HCT116 (cell line): ENCODE results near the gene A1CF. TPM values are rescaled to one million over a fixed set of nuclear protein-coding genes. Genes with fewer than 3 reads are reported as not detected.

ENCODE experiments used
- ATAC-seq: fragments of 200-7000 bp; cut with Tn5 transposase; 2 replicates; pipeline ENCODE4 v1.9.1; 2020; ENCODE audit warnings: mild to moderate bottlenecking, moderate library complexity
- BruUV-seq: library from RNA; stranded (reverse); fragments of 400-500 nt; replicated peaks from 2 replicates; lab custom pipeline; 2021; lab: Mats Ljungman, UMichigan
- CTCF ChIA-PET: fragments of 300-600 bp; sonication (Branson Sonifier 250); formaldehyde crosslinking; loops from one replicate; lab custom pipeline; 2021; ENCODE audit warnings: antibody characterized with exemption; lab: Charles Lee
- POLR2A ChIA-PET: fragments of 300-600, 350-600 bp; sonication (Branson Sonifier 250); formaldehyde crosslinking; loops from one replicate; lab custom pipeline; 2021; ENCODE audit warnings: antibody characterized with exemption; lab: Charles Lee
- RAD21 ChIA-PET, 2 experiments: fragments of 300-600 bp; sonication (Branson Sonifier 250); formaldehyde crosslinking; loops; one replicate each; lab custom pipeline; 2023; ENCODE audit warnings: low total read pairs in 2 of 2; ENCODE audit not compliant: uncharacterized antibody in 2 of 2, unreplicated experiment in 2 of 2, low non-redundant PET in 1 of 2; lab: Charles Lee
- DNase-seq: peaks from one replicate; pipeline ENCODE4 v3.0.0-alpha.2; 2010; ENCODE audit warnings: low read depth, low spot score
- H2AFZ ChIP-seq: fragments of 200-600 bp; shearing (Covaris generic), sonication (generic); 2 replicates; pipeline ENCODE4 v1.6.1; 2017; ENCODE audit warnings: low read depth, mixed run types, mixed read lengths, antibody characterized with exemption, low read length; ENCODE audit not compliant: poor library complexity, severe bottlenecking
- H3K27ac ChIP-seq: 2 replicates; pipeline ENCODE4 v1.5.1; 2012; ENCODE audit warnings: low read depth, low read length
- H3K27me3 ChIP-seq: fragments of 200-600 bp; sonication (generic); 2 replicates; pipeline ENCODE4 v1.6.1; 2016; ENCODE audit warnings: mixed run types, low read length, mixed read lengths; ENCODE audit not compliant: insufficient read depth
- H3K36me3 ChIP-seq, 2 experiments: fragments of 200-500 bp in 1 of 2; fragments of 200-600 bp in 1 of 2; sonication (Bioruptor generic) in 1 of 2; sonication (generic) in 1 of 2; 2 replicates each; pipeline versions ENCODE4 v1.5.1 to v1.6.1; 2014 to 2016; ENCODE audit warnings: low read length in 2 of 2, inconsistent platforms in 1 of 2, mixed read lengths in 1 of 2, mixed run types in 1 of 2; ENCODE audit not compliant: insufficient read depth in 2 of 2, control insufficient read depth in 1 of 2
- H3K4me1 ChIP-seq, 2 experiments: fragments of 200-600 bp in 1 of 2; sonication (generic) in 1 of 2; 2 replicates each; pipeline versions ENCODE4 v1.5.1 to v1.6.1; 2012 to 2017; ENCODE audit warnings: low read length in 2 of 2, inconsistent platforms in 1 of 2, mild to moderate bottlenecking in 1 of 2, mixed read lengths in 1 of 2, mixed run types in 1 of 2, moderate library complexity in 1 of 2; ENCODE audit not compliant: insufficient read depth in 2 of 2, control insufficient read depth in 1 of 2
- H3K4me2 ChIP-seq: fragments of 200-600 bp; sonication (generic); 2 replicates; pipeline ENCODE4 v1.6.1; 2017; ENCODE audit warnings: mixed run types, low read length, mixed read lengths
- H3K4me3 ChIP-seq, 2 experiments: fragments of 200-600 bp in 1 of 2; sonication (generic) in 1 of 2; replicated peaks in 1 of 2; 2 replicates each; pipeline ENCODE4 v1.5.1; 2011 to 2016; ENCODE audit warnings: low read length in 2 of 2, control low read depth in 1 of 2, low read depth in 1 of 2, mild to moderate bottlenecking in 1 of 2, mixed read lengths in 1 of 2, mixed run types in 1 of 2
- H3K79me2 ChIP-seq: fragments of 200-600 bp; sonication (generic); 2 replicates; pipeline ENCODE4 v1.6.1; 2017; ENCODE audit warnings: mild to moderate bottlenecking, mixed run types, low read length, moderate library complexity, mixed read lengths; ENCODE audit not compliant: insufficient read depth
- H3K9ac ChIP-seq: fragments of 200-600 bp; sonication (generic); 2 replicates; pipeline ENCODE4 v1.6.1; 2016; ENCODE audit warnings: low read length, mixed read lengths
- H3K9me2 ChIP-seq: fragments of 200-600 bp; sonication (generic), shearing (Covaris generic); 2 replicates; pipeline ENCODE4 v1.6.1; 2017; ENCODE audit warnings: mixed run types, mild to moderate bottlenecking, moderate library complexity; ENCODE audit not compliant: insufficient read depth
- H3K9me3 ChIP-seq, 2 experiments: fragments of 200-500 bp in 1 of 2; fragments of 200-600 bp in 1 of 2; sonication (Bioruptor generic) in 1 of 2; sonication (generic) in 1 of 2; 2 replicates each; pipeline ENCODE4 v1.6.1; 2014 to 2017; ENCODE audit warnings: low read length in 2 of 2, mixed read lengths in 2 of 2, inconsistent platforms in 1 of 2, low read depth in 1 of 2, mild to moderate bottlenecking in 1 of 2, mixed run types in 1 of 2, moderate library complexity in 1 of 2; ENCODE audit not compliant: control insufficient read depth in 1 of 2, insufficient read depth in 1 of 2
- H4K20me1 ChIP-seq: fragments of 200-600 bp; sonication (generic), shearing (Covaris generic); 2 replicates; pipeline ENCODE4 v1.6.1; 2017; ENCODE audit warnings: mixed run types, mild to moderate bottlenecking, moderate library complexity; ENCODE audit not compliant: insufficient read depth
- CBX3 ChIP-seq: IDR thresholded peaks from 2 replicates; pipeline ENCODE4 v1.6.1; 2012; ENCODE audit warnings: low read depth
- EGR1 ChIP-seq: IDR thresholded peaks from 2 replicates; pipeline ENCODE4 v1.6.1; 2012; ENCODE audit warnings: low read depth
- ELF1 ChIP-seq: IDR thresholded peaks from 2 replicates; pipeline ENCODE4 v1.6.1; 2012; ENCODE audit warnings: low read depth, borderline replicate concordance
- EZH2 ChIP-seq: fragments of 200-600 bp; sonication (generic); IDR thresholded peaks from 2 replicates; pipeline ENCODE4 v1.6.1; 2017; ENCODE audit warnings: antibody characterized with exemption, mixed run types
- EZH2phosphoT487 ChIP-seq: fragments of 200-600 bp; IDR thresholded peaks from 2 replicates; pipeline ENCODE4 v1.6.1; 2018; ENCODE audit warnings: antibody characterized with exemption, borderline replicate concordance
- FOSL1 ChIP-seq: IDR thresholded peaks from 2 replicates; pipeline ENCODE4 v1.6.1; 2012; ENCODE audit warnings: low read depth
- JUND ChIP-seq: IDR thresholded peaks from 2 replicates; pipeline ENCODE4 v1.6.1; 2012
- POLR2A ChIP-seq: IDR thresholded peaks from 2 replicates; pipeline ENCODE4 v1.7.0; 2011; ENCODE audit warnings: borderline replicate concordance; ENCODE audit not compliant: insufficient read depth, insufficient read length; ENCODE audit errors: extremely low read depth
- RAD21 ChIP-seq: IDR thresholded peaks from 2 replicates; pipeline ENCODE4 v1.6.1; 2012; ENCODE audit warnings: low read depth, mild to moderate bottlenecking
- SIN3A ChIP-seq: IDR thresholded peaks from 2 replicates; pipeline ENCODE4 v1.6.1; 2012; ENCODE audit warnings: low read depth
- SP1 ChIP-seq: IDR thresholded peaks from 2 replicates; pipeline ENCODE4 v1.6.1; 2012; ENCODE audit warnings: low read depth
- SRF ChIP-seq: IDR thresholded peaks from 2 replicates; pipeline ENCODE4 v1.6.1; 2012; ENCODE audit warnings: low read depth
- TCF7L2 ChIP-seq: IDR thresholded peaks from 2 replicates; pipeline ENCODE4 v1.7.0; 2011; ENCODE audit warnings: borderline replicate concordance, inconsistent platforms; ENCODE audit not compliant: insufficient read depth, insufficient read length; ENCODE audit errors: extremely low read depth
- YY1 ChIP-seq: IDR thresholded peaks from 2 replicates; pipeline ENCODE4 v1.6.1; 2011; ENCODE audit warnings: low read length, low read depth, moderate library complexity, mild to moderate bottlenecking; ENCODE audit not compliant: insufficient replicate concordance; ENCODE audit errors: extremely low read depth
- ZFX ChIP-seq: fragments of 450-650 bp; IDR thresholded peaks from 2 replicates; pipeline ENCODE4 v1.6.1; 2017
- ZNF274 ChIP-seq: fragments of 200-500 bp; sonication (Bioruptor generic); IDR thresholded peaks from 2 replicates; pipeline ENCODE4 v1.6.1; 2014; ENCODE audit warnings: mild to moderate bottlenecking, low read depth, low read length, inconsistent platforms
- intact Hi-C: fragments of 100-400 bp; cut with micrococcal nuclease; formaldehyde crosslinking; loops from 2 replicates; pipeline ENCODE4 v1.10.0; 2022
- total RNA-seq: library from RNA; stranded (reverse); gene quantifications from one replicate; pipeline ENCODE4 v1.2.1, GENCODE V29; 2021; ENCODE audit not compliant: unreplicated experiment
- TF ChIP-seq, protein P1 (sequence below): IDR thresholded peaks from 2 replicates; pipeline ENCODE4 v1.6.1; 2011; ENCODE audit warnings: mild to moderate bottlenecking, low read length, moderate library complexity; ENCODE audit not compliant: insufficient replicate concordance; ENCODE audit errors: extremely low read depth
- TF ChIP-seq, protein P2 (sequence below): IDR thresholded peaks from 2 replicates; pipeline ENCODE4 v1.6.1; 2012
- TF ChIP-seq, protein P3 (sequence below), 3 experiments: fragments of 200-600 bp in 1 of 3; sonication (generic) in 1 of 3; IDR thresholded peaks in 2 of 3; conservative IDR thresholded peaks in 1 of 3; 2 replicates each; pipeline ENCODE4 v1.5.1; 2012 to 2017; ENCODE audit warnings: low read depth in 2 of 3, low read length in 2 of 3, antibody characterized with exemption in 1 of 3, borderline replicate concordance in 1 of 3, control low read depth in 1 of 3, mild to moderate bottlenecking in 1 of 3, mixed read lengths in 1 of 3, mixed run types in 1 of 3, moderate library complexity in 1 of 3; ENCODE audit not compliant: insufficient read depth in 1 of 3

Gene A1CF
- total RNA-seq, 1 experiment from 2014 or later = 0.30 TPM

DNA sequence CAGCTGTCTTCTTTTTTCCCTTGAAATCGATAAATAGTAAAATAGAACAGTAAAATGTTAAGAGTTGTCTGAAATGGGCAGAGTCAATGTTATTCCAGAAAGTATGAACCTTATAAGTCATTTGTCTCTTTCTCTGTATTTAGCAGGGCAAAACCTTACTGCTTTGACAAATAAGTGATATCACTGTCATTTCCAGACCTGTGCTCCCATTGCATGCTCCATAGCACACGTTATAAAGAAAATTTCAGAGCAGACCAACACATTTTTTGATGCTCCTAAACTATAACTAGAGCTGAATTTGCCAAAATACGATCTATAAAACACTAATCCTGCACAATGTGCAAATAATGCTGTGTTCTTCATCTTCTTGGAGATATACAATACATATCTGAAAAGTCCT lies 1.1 kb downstream of the A1CF start (continued):
- TF ChIP-seq, protein P1, sequence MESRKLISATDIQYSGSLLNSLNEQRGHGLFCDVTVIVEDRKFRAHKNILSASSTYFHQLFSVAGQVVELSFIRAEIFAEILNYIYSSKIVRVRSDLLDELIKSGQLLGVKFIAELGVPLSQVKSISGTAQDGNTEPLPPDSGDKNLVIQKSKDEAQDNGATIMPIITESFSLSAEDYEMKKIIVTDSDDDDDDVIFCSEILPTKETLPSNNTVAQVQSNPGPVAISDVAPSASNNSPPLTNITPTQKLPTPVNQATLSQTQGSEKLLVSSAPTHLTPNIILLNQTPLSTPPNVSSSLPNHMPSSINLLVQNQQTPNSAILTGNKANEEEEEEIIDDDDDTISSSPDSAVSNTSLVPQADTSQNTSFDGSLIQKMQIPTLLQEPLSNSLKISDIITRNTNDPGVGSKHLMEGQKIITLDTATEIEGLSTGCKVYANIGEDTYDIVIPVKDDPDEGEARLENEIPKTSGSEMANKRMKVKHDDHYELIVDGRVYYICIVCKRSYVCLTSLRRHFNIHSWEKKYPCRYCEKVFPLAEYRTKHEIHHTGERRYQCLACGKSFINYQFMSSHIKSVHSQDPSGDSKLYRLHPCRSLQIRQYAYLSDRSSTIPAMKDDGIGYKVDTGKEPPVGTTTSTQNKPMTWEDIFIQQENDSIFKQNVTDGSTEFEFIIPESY = no peak
- TF ChIP-seq SP1 (no peak), ZFX (no peak), EZH2phosphoT487 (no peak), ZNF274 (no peak)

DNA sequence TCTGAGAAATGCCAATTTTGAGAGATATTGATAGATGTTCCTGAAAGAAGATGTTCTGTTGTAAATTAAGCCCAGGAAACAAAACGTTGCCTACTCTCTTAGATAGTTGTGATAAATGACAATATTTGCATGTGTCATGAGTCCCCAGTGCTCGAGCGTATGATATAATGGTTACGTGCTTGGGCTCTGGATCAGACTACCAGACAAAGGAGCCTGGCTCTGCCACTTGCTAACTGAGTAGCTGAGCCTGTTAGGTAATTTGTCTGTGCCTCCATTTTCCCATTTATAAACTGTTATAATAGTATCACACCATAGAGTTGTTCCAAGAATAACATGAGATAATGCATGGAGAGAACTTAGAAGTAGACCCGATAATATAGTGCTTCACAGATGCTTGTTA lies 1.8 kb downstream of the A1CF start:
- POLR2A ChIA-PET = no interaction called here
- TF ChIP-seq FOSL1 (no peak), SRF (no peak), CBX3 (no peak), RAD21 (no peak), ELF1 (no peak), EZH2phosphoT487 (no peak), POLR2A (no peak), JUND (no peak), EGR1 (no peak), YY1 (no peak), SIN3A (no peak), SP1 (no peak), EZH2 (no peak), TCF7L2 (no peak)
- TF ChIP-seq, protein P2, sequence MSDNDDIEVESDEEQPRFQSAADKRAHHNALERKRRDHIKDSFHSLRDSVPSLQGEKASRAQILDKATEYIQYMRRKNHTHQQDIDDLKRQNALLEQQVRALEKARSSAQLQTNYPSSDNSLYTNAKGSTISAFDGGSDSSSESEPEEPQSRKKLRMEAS = no peak
- TF ChIP-seq, protein P3, sequence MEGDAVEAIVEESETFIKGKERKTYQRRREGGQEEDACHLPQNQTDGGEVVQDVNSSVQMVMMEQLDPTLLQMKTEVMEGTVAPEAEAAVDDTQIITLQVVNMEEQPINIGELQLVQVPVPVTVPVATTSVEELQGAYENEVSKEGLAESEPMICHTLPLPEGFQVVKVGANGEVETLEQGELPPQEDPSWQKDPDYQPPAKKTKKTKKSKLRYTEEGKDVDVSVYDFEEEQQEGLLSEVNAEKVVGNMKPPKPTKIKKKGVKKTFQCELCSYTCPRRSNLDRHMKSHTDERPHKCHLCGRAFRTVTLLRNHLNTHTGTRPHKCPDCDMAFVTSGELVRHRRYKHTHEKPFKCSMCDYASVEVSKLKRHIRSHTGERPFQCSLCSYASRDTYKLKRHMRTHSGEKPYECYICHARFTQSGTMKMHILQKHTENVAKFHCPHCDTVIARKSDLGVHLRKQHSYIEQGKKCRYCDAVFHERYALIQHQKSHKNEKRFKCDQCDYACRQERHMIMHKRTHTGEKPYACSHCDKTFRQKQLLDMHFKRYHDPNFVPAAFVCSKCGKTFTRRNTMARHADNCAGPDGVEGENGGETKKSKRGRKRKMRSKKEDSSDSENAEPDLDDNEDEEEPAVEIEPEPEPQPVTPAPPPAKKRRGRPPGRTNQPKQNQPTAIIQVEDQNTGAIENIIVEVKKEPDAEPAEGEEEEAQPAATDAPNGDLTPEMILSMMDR (IDR thresholded peaks at IDR 0.05 in 2 of 3, conservative IDR thresholded peaks at IDR 0.05 in 1 of 3; ENCODE audit: borderline replicate concordance in 1 of 3, insufficient read depth in 1 of 3, low read depth in 2 of 3, low read length in 2 of 3) = no peak
- TF ChIP-seq, all 23 proteins: peak for 0
- ATAC-seq (no peak), DNase-seq (no peak)
- Histone ChIP-seq H3K27ac (no peak overlapping the region), H3K4me1 (no peaks in the 10 kb centered on the region), H3K79me2 (no peaks in the 10 kb centered on the region), H4K20me1 (no peaks in the 10 kb centered on the region), H3K4me3 (no peak overlapping the region), H3K27me3 (no peaks in the 10 kb centered on the region), H3K36me3 (no peaks in the 10 kb centered on the region), H2AFZ (no peak overlapping the region), H3K9me3 (no peaks in the 10 kb centered on the region), H3K4me2 (no peak overlapping the region), H3K9me2 (no peaks in the 10 kb centered on the region), H3K9ac (no peak overlapping the region)
- intact Hi-C loops = no loop called here
- BruUV-seq = no TSS peak
- ChIA-PET CTCF (no interaction called here), RAD21 (no interaction called here)
